Measurements from ENCODE around the gene APP.
A peak's percentile ranks its signal among the peaks of the same experiment; 100 is the strongest.

The APP gene

GRCh38 chr21:26068776-26069175, 101.8 kb downstream of the APP start:
- DNase-seq = no peak

- DNase-seq = no peak
Measured at GRCh38 chr21:26067836-26068594, 102.6 kb downstream of the APP start.

- no peak for DNase-seq
Measured at GRCh38 chr21:26064506-26064905, 106.1 kb downstream of the APP start.

- DNase-seq = no peak
Measured at GRCh38 chr21:26061437-26061836, 109.1 kb downstream of the APP start.

GRCh38 chr21:26060335-26061115, 110.0 kb downstream of the APP start:
- no peak for DNase-seq

- peak in 19 of 58 donors; percentile 7 to 75 (median 41) for DNase-seq
Measured at GRCh38 chr21:26057477-26058170, 112.9 kb downstream of the APP start.

GRCh38 chr21:26055841-26056264, 114.7 kb downstream of the APP start:
- DNase-seq = no peak

GRCh38 chr21:26055010-26055409, 115.6 kb downstream of the APP start:
- DNase-seq = no peak

- no peak for DNase-seq
Measured at GRCh38 chr21:26052057-26052456, 118.5 kb downstream of the APP start.

- DNase-seq = no peak
Measured at GRCh38 chr21:26050857-26051256, 119.7 kb downstream of the APP start.

GRCh38 chr21:26049803-26050202, 120.8 kb downstream of the APP start:
- no peak for DNase-seq

- no peak for DNase-seq
Measured at GRCh38 chr21:26047279-26047967, 123.1 kb downstream of the APP start.

GRCh38 chr21:26043891-26044290, 126.7 kb downstream of the APP start:
- no peak for DNase-seq

- DNase-seq = no peak
Measured at GRCh38 chr21:26042181-26042876, 128.2 kb downstream of the APP start.

- peak in 1 of 58 donors; percentile 45 for DNase-seq
Measured at GRCh38 chr21:26041431-26042180, 129.0 kb downstream of the APP start.

- no peak for DNase-seq
Measured at GRCh38 chr21:26036916-26037315, 133.7 kb downstream of the APP start.

- no peak for DNase-seq
Measured at GRCh38 chr21:26032263-26032662, 138.3 kb downstream of the APP start.

- DNase-seq = peak in 4 of 58 donors; percentile 14 to 17 (median 15)
Measured at GRCh38 chr21:26028183-26028582, 142.4 kb downstream of the APP start.

- no peak for DNase-seq
Measured at GRCh38 chr21:26027696-26028095, 142.9 kb downstream of the APP start.

All from anterior cingulate cortex (tissue), 58 donors.